Caco-2 (cell line): ENCODE results near the gene SLC1A7. TPM values are rescaled to one million over a fixed set of nuclear protein-coding genes. Genes with fewer than 3 reads are reported as not detected.

Experiments
- BruUV-seq: library from RNA; stranded (reverse); fragments of 400-500 nt; replicated peaks from 2 replicates; lab custom pipeline; 2021; lab: Mats Ljungman, UMichigan
- CTCF ChIA-PET: fragments of 300-600 bp; sonication (Branson Sonifier 250); formaldehyde crosslinking; loops from one replicate; lab custom pipeline; 2022; ENCODE audit warnings: antibody characterized with exemption; lab: Charles Lee
- POLR2A ChIA-PET: fragments of 300-600 bp; sonication (Branson Sonifier 250); formaldehyde crosslinking; loops from one replicate; lab custom pipeline; 2022; ENCODE audit warnings: antibody characterized with exemption; lab: Charles Lee
- DNase-seq, 2 experiments: peaks; one replicate each; pipeline versions ENCODE4 v3.0.0 to v3.0.0-alpha.2; 2020 to 2022
- H3K27me3 ChIP-seq: replicated peaks from 2 replicates; pipeline ENCODE4 v1.6.0; 2011; ENCODE audit warnings: low read length; ENCODE audit not compliant: control insufficient read depth, insufficient read depth
- H3K36me3 ChIP-seq: 2 replicates; pipeline ENCODE4 v1.5.1; 2011; ENCODE audit warnings: low read length; ENCODE audit not compliant: control insufficient read depth, insufficient read depth
- H3K4me1 ChIP-seq: fragments of 250-450 bp; sonication (Bioruptor Pico); 2 replicates; pipeline ENCODE4 v1.5.1; 2020; ENCODE audit warnings: mild to moderate bottlenecking
- H3K4me3 ChIP-seq: 2 replicates; pipeline ENCODE4 v1.5.1; 2011; ENCODE audit warnings: low read depth, mild to moderate bottlenecking, control low read depth, low read length
- H3K9me3 ChIP-seq: fragments of 250-450 bp; sonication (Bioruptor Pico); 2 replicates; pipeline ENCODE4 v1.5.1; 2020; ENCODE audit warnings: mild to moderate bottlenecking, moderate library complexity
- H3K27ac Mint-ChIP-seq: one replicate; pipeline ENCODE4 v1.8.0; 2022; ENCODE audit warnings: mixed read lengths; ENCODE audit not compliant: unreplicated experiment
- H3K27me3 Mint-ChIP-seq: one replicate; pipeline ENCODE4 v1.8.0; 2022; ENCODE audit warnings: mixed read lengths; ENCODE audit not compliant: insufficient read depth, unreplicated experiment
- H3K36me3 Mint-ChIP-seq: one replicate; pipeline ENCODE4 v1.8.0; 2022; ENCODE audit warnings: mild to moderate bottlenecking, mixed read lengths; ENCODE audit not compliant: insufficient read depth, unreplicated experiment
- H3K4me1 Mint-ChIP-seq: one replicate; pipeline ENCODE4 v1.8.0; 2022; ENCODE audit warnings: low read depth, mixed read lengths; ENCODE audit not compliant: unreplicated experiment
- H3K4me3 Mint-ChIP-seq: one replicate; pipeline ENCODE4 v1.8.0; 2022; ENCODE audit warnings: mild to moderate bottlenecking, moderate library complexity, mixed read lengths; ENCODE audit not compliant: unreplicated experiment
- H3K9me3 Mint-ChIP-seq: one replicate; pipeline ENCODE4 v1.8.0; 2022; ENCODE audit warnings: mixed read lengths; ENCODE audit not compliant: unreplicated experiment
- CTCF ChIP-seq, 2 experiments: fragments of 200-600 bp in 1 of 2; IDR thresholded peaks; 1 replicate in 1 of 2; 2 replicates in 1 of 2; pipeline versions ENCODE4 v1.5.1 to v1.8.0; 2011 to 2022; ENCODE audit warnings: antibody characterized with exemption in 1 of 2, control low read depth in 1 of 2, inconsistent platforms in 1 of 2, low read depth in 1 of 2, low read length in 1 of 2, mild to moderate bottlenecking in 1 of 2, moderate library complexity in 1 of 2; ENCODE audit not compliant: insufficient read depth in 1 of 2, severe bottlenecking in 1 of 2, unreplicated experiment in 1 of 2
- intact Hi-C: fragments of 100-400 bp; cut with micrococcal nuclease; formaldehyde crosslinking; loops from one replicate; pipeline ENCODE4 v1.10.0; 2022; ENCODE audit not compliant: unreplicated experiment
- total RNA-seq: library from RNA; stranded (reverse); gene quantifications from 2 replicates; pipeline ENCODE4 v1.2.3, GENCODE V29; 2022

Gene SLC1A7
- total RNA-seq, 1 experiment from 2014 or later, result not detected

GRCh38 chr1:53067886-53068285, 74.6 kb downstream of the SLC1A7 start:
- Histone ChIP-seq H3K27me3 (no peaks in the 10 kb centered on the region), H3K36me3 (no peaks in the 10 kb centered on the region), H3K4me3 (no peak overlapping the region), H3K9me3 (no peaks in the 10 kb centered on the region), H3K4me1 (no peaks in the 10 kb centered on the region)
- no peak for DNase-seq
- intact Hi-C loops, result loop anchor here (5.0 kb wide), 1 partner anchor 114 kb away; no protein-coding TSS in a partner anchor
- H3K4me3 Mint-ChIP-seq, result no peak overlapping the region
- no TSS peak for BruUV-seq
- H3K27me3 Mint-ChIP-seq, result no peaks in the 10 kb centered on the region
- no peak overlapping the region for H3K27ac Mint-ChIP-seq
- no peak for TF ChIP-seq CTCF (IDR thresholded peaks at IDR 0.05; ENCODE audit: insufficient read depth in 1 of 2, low read depth in 1 of 2, low read length in 1 of 2, severe bottlenecking in 1 of 2, unreplicated experiment in 1 of 2)
- H3K4me1 Mint-ChIP-seq, result no peaks in the 10 kb centered on the region
- no peaks in the 10 kb centered on the region for H3K9me3 Mint-ChIP-seq
- no peaks in the 10 kb centered on the region for H3K36me3 Mint-ChIP-seq
- ChIA-PET CTCF (interaction anchor here (0.7 kb wide), 2 partner anchors 78 to 491 kb away, joined by 4 to 6 read pairs; no protein-coding TSS in a partner anchor), POLR2A (interaction anchor here (0.6 kb wide), 1 partner anchor 225 kb away, joined by 3 read pairs; the partner anchor contains the start of gene ZYG11A)

- POLR2A ChIA-PET, result no interaction called here
- no peaks in the 10 kb centered on the region for H3K36me3 Mint-ChIP-seq
- H3K4me3 ChIP-seq, result no peak overlapping the region
- H3K36me3 ChIP-seq, result no peaks in the 10 kb centered on the region
- H3K27me3 Mint-ChIP-seq, result no peaks in the 10 kb centered on the region
- H3K9me3 Mint-ChIP-seq, result no peaks in the 10 kb centered on the region
- no peak overlapping the region for H3K27ac Mint-ChIP-seq
- no peaks in the 10 kb centered on the region for H3K9me3 ChIP-seq
- no peak for DNase-seq
- no peaks in the 10 kb centered on the region for H3K27me3 ChIP-seq
- CTCF ChIA-PET, result interaction anchor here (0.7 kb wide), 2 partner anchors 79 to 491 kb away, joined by 4 to 6 read pairs; no protein-coding TSS in a partner anchor
- intact Hi-C loops, result loop anchor here (5.0 kb wide), 1 partner anchor 115 kb away; no protein-coding TSS in a partner anchor
- TF ChIP-seq CTCF (IDR thresholded peaks at IDR 0.05; ENCODE audit: insufficient read depth in 1 of 2, low read depth in 1 of 2, low read length in 1 of 2, severe bottlenecking in 1 of 2, unreplicated experiment in 1 of 2), result no peak
- no peaks in the 10 kb centered on the region for H3K4me1 Mint-ChIP-seq
- no peaks in the 10 kb centered on the region for H3K4me1 ChIP-seq
- no TSS peak for BruUV-seq
- H3K4me3 Mint-ChIP-seq, result no peak overlapping the region
Observed at GRCh38 chr1:53066891-53067738, 75.3 kb downstream of the SLC1A7 start.

GRCh38 chr1:53066488-53066887, 76.0 kb downstream of the SLC1A7 start:
- H3K4me3 Mint-ChIP-seq, result no peak overlapping the region
- H3K36me3 ChIP-seq, result no peaks in the 10 kb centered on the region
- H3K4me3 ChIP-seq, result no peak overlapping the region
- H3K9me3 ChIP-seq, result no peaks in the 10 kb centered on the region
- H3K27me3 Mint-ChIP-seq, result no peaks in the 10 kb centered on the region
- ChIA-PET POLR2A (no interaction called here), CTCF (no interaction called here)
- H3K27ac Mint-ChIP-seq, result no peak overlapping the region
- no peak for DNase-seq
- no peaks in the 10 kb centered on the region for H3K27me3 ChIP-seq
- TF ChIP-seq CTCF (IDR thresholded peaks at IDR 0.05; ENCODE audit: insufficient read depth in 1 of 2, low read depth in 1 of 2, low read length in 1 of 2, severe bottlenecking in 1 of 2, unreplicated experiment in 1 of 2), result no peak
- intact Hi-C loops, result loop anchor here (5.0 kb wide), 1 partner anchor 116 kb away; no protein-coding TSS in a partner anchor
- BruUV-seq, result no TSS peak
- no peaks in the 10 kb centered on the region for H3K4me1 ChIP-seq
- no peaks in the 10 kb centered on the region for H3K4me1 Mint-ChIP-seq
- H3K9me3 Mint-ChIP-seq, result no peaks in the 10 kb centered on the region
- no peaks in the 10 kb centered on the region for H3K36me3 Mint-ChIP-seq
